AG04450 (cell line): ENCODE measurements around the gene PRKAB2. TPM values are rescaled to one million over a fixed set of nuclear protein-coding genes. Genes with fewer than 3 reads are reported as not detected.

Experiments
- CTCF ChIA-PET: fragments of 300-600, 350-600 bp; formaldehyde crosslinking; extraction: SDS; loops from one replicate; lab custom pipeline; 2022; ENCODE audit warnings: antibody characterized with exemption, inconsistent platforms; lab: Charles Lee
- POLR2A ChIA-PET: fragments of 350-600 bp; formaldehyde crosslinking; extraction: SDS; loops from one replicate; lab custom pipeline; 2021; ENCODE audit warnings: antibody characterized with exemption, inconsistent platforms; lab: Yijun Ruan, JAX
- DNase-seq: peaks from one replicate; pipeline ENCODE4 v3.0.0-alpha.2; 2011; ENCODE audit warnings: low read depth, low spot score
- H3K27ac ChIP-seq: one replicate; pipeline ENCODE4 v1.5.1; 2012; ENCODE audit warnings: low read depth, low read length, control low read depth
- H3K27me3 ChIP-seq: one replicate; pipeline ENCODE4 v1.6.0; 2012; ENCODE audit warnings: low read length; ENCODE audit not compliant: control insufficient read depth, insufficient read depth
- H3K4me3 ChIP-seq: 2 replicates; pipeline ENCODE4 v1.5.1; 2011; ENCODE audit warnings: mild to moderate bottlenecking, low read depth, low read length, control low read depth
- H3K9me3 ChIP-seq: 2 replicates; pipeline ENCODE4 v1.5.1; 2012; ENCODE audit warnings: low read length; ENCODE audit not compliant: control insufficient read depth, insufficient read depth
- polyA plus RNA-seq: library from polyadenylated mRNA; depleted of rRNA; stranded (reverse); fragments of >200 nt; gene quantifications from 2 replicates; pipeline ENCODE4 v1.2.3, GENCODE V29; 2011
- TF ChIP-seq, protein P1 (sequence below): IDR thresholded peaks from 2 replicates; pipeline ENCODE4 v1.5.1; 2011; ENCODE audit warnings: low read depth, low read length, control low read depth, inconsistent platforms

PRKAB2 gene
- polyA plus RNA-seq, 1 experiment, result 28.1 TPM

DNA sequence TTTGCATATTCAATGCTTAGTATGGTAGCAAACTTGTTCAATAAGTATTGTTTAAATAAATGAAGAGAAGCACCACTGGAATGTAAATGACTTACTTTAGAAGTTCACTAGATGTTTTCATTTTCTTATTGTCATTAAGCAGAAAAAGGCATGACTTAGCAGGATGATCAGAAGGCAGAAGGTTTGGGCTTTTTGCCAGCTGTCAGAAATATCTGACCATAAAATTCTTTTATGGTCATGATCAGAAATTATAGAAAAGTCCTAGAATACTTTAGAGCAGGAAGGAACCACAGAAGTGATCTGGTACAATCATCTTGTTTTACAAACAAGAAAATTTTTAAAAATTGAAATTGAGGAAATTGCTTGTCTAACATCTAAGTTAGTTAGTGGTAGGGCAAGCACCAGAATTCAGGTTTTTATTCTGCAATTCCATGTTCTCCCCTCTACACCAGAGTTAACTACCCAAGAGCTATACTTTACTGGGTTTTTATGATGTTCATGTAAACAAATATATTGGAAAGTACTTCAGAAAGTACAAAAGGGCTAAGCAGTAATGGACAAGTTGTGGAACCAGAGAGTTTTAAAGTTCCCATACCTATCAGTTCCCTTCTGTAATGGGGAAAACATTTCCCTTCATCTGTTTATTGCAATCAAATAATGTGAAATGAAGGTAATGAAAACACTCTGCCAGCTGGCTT lies 42.7 kb upstream of the PRKAB2 start:
- H3K27me3 ChIP-seq, result no peaks in the 10 kb centered on the region
- no peaks in the 10 kb centered on the region for H3K9me3 ChIP-seq
- ChIA-PET CTCF (no interaction called here), POLR2A (no interaction called here)
- TF ChIP-seq, protein P1, sequence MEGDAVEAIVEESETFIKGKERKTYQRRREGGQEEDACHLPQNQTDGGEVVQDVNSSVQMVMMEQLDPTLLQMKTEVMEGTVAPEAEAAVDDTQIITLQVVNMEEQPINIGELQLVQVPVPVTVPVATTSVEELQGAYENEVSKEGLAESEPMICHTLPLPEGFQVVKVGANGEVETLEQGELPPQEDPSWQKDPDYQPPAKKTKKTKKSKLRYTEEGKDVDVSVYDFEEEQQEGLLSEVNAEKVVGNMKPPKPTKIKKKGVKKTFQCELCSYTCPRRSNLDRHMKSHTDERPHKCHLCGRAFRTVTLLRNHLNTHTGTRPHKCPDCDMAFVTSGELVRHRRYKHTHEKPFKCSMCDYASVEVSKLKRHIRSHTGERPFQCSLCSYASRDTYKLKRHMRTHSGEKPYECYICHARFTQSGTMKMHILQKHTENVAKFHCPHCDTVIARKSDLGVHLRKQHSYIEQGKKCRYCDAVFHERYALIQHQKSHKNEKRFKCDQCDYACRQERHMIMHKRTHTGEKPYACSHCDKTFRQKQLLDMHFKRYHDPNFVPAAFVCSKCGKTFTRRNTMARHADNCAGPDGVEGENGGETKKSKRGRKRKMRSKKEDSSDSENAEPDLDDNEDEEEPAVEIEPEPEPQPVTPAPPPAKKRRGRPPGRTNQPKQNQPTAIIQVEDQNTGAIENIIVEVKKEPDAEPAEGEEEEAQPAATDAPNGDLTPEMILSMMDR, result no peak
- H3K27ac ChIP-seq, result no peak overlapping the region
- DNase-seq, result no peak
- no peak overlapping the region for H3K4me3 ChIP-seq

DNA sequence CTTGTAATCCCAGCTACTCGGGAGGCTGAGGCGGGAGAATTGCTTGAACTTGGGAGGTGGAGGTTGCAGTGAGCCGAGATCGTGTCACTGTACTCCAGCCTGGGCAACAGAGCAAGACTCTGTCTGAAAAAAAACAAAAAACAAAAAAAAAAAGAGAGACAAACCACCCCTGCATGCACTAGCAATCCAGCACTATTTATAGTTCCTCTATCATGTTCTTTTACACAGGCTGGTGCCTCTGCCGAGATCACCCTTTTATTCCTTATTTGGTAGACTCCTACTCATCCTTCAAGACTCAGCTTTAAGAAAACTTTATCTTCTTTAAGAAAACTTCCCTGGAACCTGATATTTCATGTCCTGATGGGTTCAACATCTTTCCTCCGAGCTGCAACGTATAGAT lies 42.1 kb upstream of the PRKAB2 start:
- Histone ChIP-seq H3K9me3 (no peaks in the 10 kb centered on the region), H3K27me3 (no peaks in the 10 kb centered on the region), H3K27ac (no peak overlapping the region), H3K4me3 (no peak overlapping the region)
- TF ChIP-seq, protein P1, result no peak
- DNase-seq, result no peak
- POLR2A ChIA-PET, result no interaction called here
- CTCF ChIA-PET, result no interaction called here

- TF ChIP-seq, protein P1, result no peak
- Histone ChIP-seq H3K27ac (no peak overlapping the region), H3K27me3 (no peaks in the 10 kb centered on the region), H3K9me3 (no peaks in the 10 kb centered on the region), H3K4me3 (no peak overlapping the region)
- ChIA-PET POLR2A (no interaction called here), CTCF (interaction anchor here (1.3 kb wide), 1 partner anchor 29 kb away, joined by 6 read pairs; no protein-coding TSS in a partner anchor)
- no peak for DNase-seq
Measured at GRCh38 chr1:147213271-147213670, 41.0 kb upstream of the PRKAB2 start.

GRCh38 chr1:147211577-147211976 lies 39.3 kb upstream of the PRKAB2 start:
- no peak for DNase-seq
- H3K9me3 ChIP-seq, result no peaks in the 10 kb centered on the region
- POLR2A ChIA-PET, result no interaction called here
- CTCF ChIA-PET, result no interaction called here
- TF ChIP-seq, protein P1, result no peak
- H3K27me3 ChIP-seq, result no peaks in the 10 kb centered on the region
- no peak overlapping the region for H3K4me3 ChIP-seq
- no peak overlapping the region for H3K27ac ChIP-seq

DNA sequence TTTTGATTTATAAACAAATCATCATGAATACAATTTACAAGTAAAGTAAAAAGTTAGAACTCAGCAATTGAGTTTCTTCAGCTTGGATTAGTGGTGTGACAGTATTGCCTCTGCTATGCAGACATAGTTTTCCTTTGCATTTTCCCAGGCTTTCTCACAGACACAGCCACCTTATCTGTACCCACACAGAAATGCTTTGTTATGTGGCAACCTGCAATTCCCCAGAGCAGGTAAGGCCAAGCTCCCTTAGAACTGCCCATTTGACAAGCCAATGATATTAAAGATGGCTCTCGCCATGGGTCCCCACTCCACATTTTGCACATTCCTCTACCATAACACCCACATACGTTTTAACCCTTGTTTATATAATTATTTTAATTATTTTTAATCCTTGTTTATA lies 38.7 kb upstream of the PRKAB2 start:
- CTCF ChIA-PET, result no interaction called here
- TF ChIP-seq, protein P1, result no peak
- no peak overlapping the region for H3K27ac ChIP-seq
- H3K9me3 ChIP-seq, result no peaks in the 10 kb centered on the region
- no peaks in the 10 kb centered on the region for H3K27me3 ChIP-seq
- H3K4me3 ChIP-seq, result no peak overlapping the region
- no peak for DNase-seq
- POLR2A ChIA-PET, result no interaction called here
